DOHH2 (cell line): ENCODE measurements around the gene ARHGAP44.
"Not testable (repeated sequence)": the region's sequence is repeated elsewhere in the genome, so short reads cannot be mapped to it uniquely, and the experiment has no call there.

ENCODE experiments used
- H3F3A ChIP-seq: fragments of 200-600 bp; sonication (generic), shearing (Covaris generic); 2 replicates; pipeline ENCODE4 v1.6.0; 2016; ENCODE audit warnings: antibody characterized with exemption, mild to moderate bottlenecking; ENCODE audit not compliant: control insufficient read depth, insufficient read depth
- H3K27ac ChIP-seq: fragments of 200-600 bp; sonication (generic); 2 replicates; pipeline ENCODE4 v1.5.1; 2014; ENCODE audit warnings: low read depth, mild to moderate bottlenecking, low read length, moderate library complexity
- H3K27me3 ChIP-seq: fragments of 200-600 bp; sonication (generic); 2 replicates; pipeline ENCODE4 v1.6.1; 2014; ENCODE audit warnings: mild to moderate bottlenecking, low read length, mixed read lengths; ENCODE audit not compliant: control insufficient read depth
- H3K36me3 ChIP-seq: fragments of 200-600 bp; sonication (generic); 2 replicates; pipeline ENCODE4 v1.6.1; 2014; ENCODE audit warnings: mild to moderate bottlenecking, low read length, moderate library complexity, mixed read lengths; ENCODE audit not compliant: control insufficient read depth
- H3K4me1 ChIP-seq: fragments of 200-600 bp; sonication (generic); 2 replicates; pipeline ENCODE4 v1.6.1; 2014; ENCODE audit warnings: mild to moderate bottlenecking, low read length, mixed read lengths; ENCODE audit not compliant: control insufficient read depth
- H3K4me2 ChIP-seq: fragments of 200-600 bp; sonication (generic); 2 replicates; pipeline ENCODE4 v1.6.0; 2014; ENCODE audit warnings: mild to moderate bottlenecking, low read length, moderate library complexity
- H3K4me3 ChIP-seq: fragments of 200-600 bp; sonication (generic); 2 replicates; pipeline ENCODE4 v1.5.1; 2014; ENCODE audit warnings: mild to moderate bottlenecking, low read length, mixed read lengths
- H3K79me2 ChIP-seq: fragments of 200-600 bp; sonication (generic); 2 replicates; pipeline ENCODE4 v1.6.1; 2014; ENCODE audit warnings: mild to moderate bottlenecking, low read length, mixed read lengths; ENCODE audit not compliant: control insufficient read depth
- H3K9me2 ChIP-seq: fragments of 200-600 bp; sonication (generic); replicated peaks from 2 replicates; pipeline ENCODE4 v1.6.1; 2014; ENCODE audit warnings: mild to moderate bottlenecking, low read length, mixed read lengths; ENCODE audit not compliant: control insufficient read depth
- H3K9me3 ChIP-seq: fragments of 200-600 bp; sonication (generic); 2 replicates; pipeline ENCODE4 v1.6.1; 2014; ENCODE audit warnings: antibody characterized with exemption, low read length, mixed read lengths; ENCODE audit not compliant: control insufficient read depth, insufficient read depth
- H4K20me1 ChIP-seq: fragments of 200-600 bp; sonication (generic); 2 replicates; pipeline ENCODE4 v1.6.0; 2014; ENCODE audit warnings: low read depth, mild to moderate bottlenecking, antibody characterized with exemption, low read length, moderate library complexity; ENCODE audit not compliant: control insufficient read depth, insufficient read depth
- EZH2phosphoT487 ChIP-seq: fragments of 200-600 bp; sonication (generic); IDR thresholded peaks from 2 replicates; pipeline ENCODE4 v1.6.1; 2017; ENCODE audit warnings: borderline replicate concordance, mild to moderate bottlenecking, antibody characterized with exemption, low read length, moderate library complexity, mixed read lengths
- TF ChIP-seq, protein P1 (sequence below): fragments of 200-600 bp; sonication (generic); IDR thresholded peaks from one replicate; pipeline ENCODE4 v1.5.1; 2014; ENCODE audit warnings: antibody characterized with exemption, mild to moderate bottlenecking, low read depth, low read length; ENCODE audit not compliant: poor library complexity, severe bottlenecking

The ARHGAP44 gene

DNA sequence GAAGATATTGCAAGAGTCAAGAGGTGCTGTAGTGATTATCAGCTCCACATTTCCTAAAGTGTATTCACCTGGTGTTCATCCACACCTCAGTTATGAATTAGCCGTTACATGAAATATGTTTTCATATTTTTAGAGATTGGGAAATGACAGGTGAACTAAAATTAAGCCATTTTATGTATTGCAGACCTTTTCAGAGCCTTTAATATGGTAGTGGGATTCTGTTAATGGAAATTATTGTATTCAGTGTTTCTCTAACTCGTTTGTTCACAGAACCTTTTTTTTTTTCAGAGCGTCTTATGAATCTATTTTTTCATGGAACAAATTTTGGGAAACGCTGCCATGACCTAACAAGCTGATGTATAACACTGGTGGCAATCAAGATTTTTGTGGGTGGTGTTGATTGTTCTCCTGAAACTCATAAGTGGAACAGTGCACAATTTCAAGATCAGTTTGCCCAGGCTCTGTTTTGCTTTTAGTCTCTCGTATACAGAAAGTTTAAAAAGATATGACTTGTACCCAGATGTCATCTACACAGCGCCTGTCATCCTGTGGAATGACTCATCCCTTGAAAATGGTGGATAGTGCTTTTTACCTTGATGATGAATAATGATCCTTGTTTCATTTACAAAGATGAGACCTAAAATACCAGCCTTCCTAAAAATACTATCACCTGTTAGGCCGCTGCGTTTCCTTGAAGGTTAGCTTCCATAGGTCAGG, 88.8 kb downstream of the ARHGAP44 start:
- Histone ChIP-seq H4K20me1 (no peaks in the 10 kb centered on the region), H3K4me1 (no peaks in the 10 kb centered on the region), H3K9me3 (no peaks in the 10 kb centered on the region), H3K4me2 (no peak overlapping the region), H3K79me2 (no peaks in the 10 kb centered on the region), H3K9me2 (no peaks in the 10 kb centered on the region), H3F3A (no peaks in the 10 kb centered on the region), H3K27me3 (no peaks in the 10 kb centered on the region), H3K27ac (no peak overlapping the region), H3K4me3 (no peak overlapping the region), H3K36me3 (no peaks in the 10 kb centered on the region)
- TF ChIP-seq, protein P1, sequence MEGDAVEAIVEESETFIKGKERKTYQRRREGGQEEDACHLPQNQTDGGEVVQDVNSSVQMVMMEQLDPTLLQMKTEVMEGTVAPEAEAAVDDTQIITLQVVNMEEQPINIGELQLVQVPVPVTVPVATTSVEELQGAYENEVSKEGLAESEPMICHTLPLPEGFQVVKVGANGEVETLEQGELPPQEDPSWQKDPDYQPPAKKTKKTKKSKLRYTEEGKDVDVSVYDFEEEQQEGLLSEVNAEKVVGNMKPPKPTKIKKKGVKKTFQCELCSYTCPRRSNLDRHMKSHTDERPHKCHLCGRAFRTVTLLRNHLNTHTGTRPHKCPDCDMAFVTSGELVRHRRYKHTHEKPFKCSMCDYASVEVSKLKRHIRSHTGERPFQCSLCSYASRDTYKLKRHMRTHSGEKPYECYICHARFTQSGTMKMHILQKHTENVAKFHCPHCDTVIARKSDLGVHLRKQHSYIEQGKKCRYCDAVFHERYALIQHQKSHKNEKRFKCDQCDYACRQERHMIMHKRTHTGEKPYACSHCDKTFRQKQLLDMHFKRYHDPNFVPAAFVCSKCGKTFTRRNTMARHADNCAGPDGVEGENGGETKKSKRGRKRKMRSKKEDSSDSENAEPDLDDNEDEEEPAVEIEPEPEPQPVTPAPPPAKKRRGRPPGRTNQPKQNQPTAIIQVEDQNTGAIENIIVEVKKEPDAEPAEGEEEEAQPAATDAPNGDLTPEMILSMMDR = no peak
- no peak for TF ChIP-seq EZH2phosphoT487

DNA sequence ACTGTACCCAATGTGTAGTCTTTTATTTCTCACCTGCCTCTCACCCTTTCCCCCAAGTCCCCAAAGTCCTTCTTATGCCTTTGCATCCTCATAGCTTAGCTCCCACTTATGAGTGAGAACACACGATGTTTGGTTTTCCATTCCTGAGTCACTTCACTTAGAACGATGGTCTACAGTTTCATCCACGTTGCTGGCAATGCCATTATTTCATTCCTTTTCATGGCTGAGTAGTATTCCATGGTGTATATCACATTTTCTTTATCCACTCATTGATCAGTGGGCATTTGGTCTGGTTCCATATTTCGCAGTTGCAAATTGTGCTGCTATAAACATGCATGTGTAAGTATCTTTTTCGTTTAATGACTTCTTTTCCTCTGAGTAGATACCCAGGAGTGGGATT, 89.8 kb downstream of the ARHGAP44 start:
- H3K9me2 ChIP-seq, H3K27me3 ChIP-seq, H3K79me2 ChIP-seq, H3K4me2 ChIP-seq, H3K4me3 ChIP-seq, H4K20me1 ChIP-seq, H3K9me3 ChIP-seq, H3K36me3 ChIP-seq, H3K4me1 ChIP-seq, H3F3A ChIP-seq, H3K27ac ChIP-seq: not testable (repeated sequence)

DNA sequence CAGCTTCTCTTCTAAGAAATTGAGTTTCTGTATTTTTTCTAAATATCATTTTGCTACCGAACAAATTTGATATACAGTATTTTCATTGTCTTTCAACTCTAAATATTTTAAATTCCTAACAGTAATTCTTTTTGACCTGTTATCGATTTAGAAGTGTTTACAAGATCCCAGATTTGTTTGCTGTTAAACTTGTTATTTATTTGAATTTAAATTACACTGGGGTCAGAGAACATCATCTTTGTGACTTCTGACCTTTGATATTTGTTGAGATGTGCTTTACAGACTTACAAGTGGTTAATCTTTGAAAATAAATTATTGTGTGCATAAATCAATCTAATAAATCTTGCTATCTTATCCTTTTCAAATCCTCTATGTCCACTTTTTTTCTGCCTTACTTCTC, 94.2 kb downstream of the ARHGAP44 start:
- no peaks in the 10 kb centered on the region for H3K4me1 ChIP-seq
- TF ChIP-seq EZH2phosphoT487 = no peak
- TF ChIP-seq, protein P1 = no peak

DNA sequence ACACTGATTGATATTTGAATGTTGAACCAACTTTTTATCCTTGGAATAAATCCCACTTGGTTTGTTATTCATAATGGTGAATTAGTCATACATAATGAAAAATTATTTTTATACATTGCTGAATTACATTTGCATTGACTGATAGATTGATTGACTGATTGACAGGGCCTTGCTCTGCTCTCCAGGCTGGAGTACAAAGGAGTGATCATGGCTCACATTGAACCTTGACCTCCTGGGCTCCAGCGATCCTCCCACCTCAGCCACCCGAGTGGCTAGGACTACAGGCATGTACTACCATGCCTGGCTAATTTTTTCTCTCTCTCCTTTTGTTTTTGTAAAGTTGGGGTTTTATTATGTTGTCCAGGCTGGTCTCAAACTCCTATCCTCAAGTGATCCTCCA, 97.8 kb downstream of the ARHGAP44 start:
- H3K4me3 ChIP-seq = no peak overlapping the region

More for the DNA sequence above, 94.2 kb downstream of the ARHGAP44 start:
- Histone ChIP-seq H3F3A (no peaks in the 10 kb centered on the region), H3K36me3 (no peaks in the 10 kb centered on the region), H3K79me2 (no peaks in the 10 kb centered on the region), H3K27me3 (no peaks in the 10 kb centered on the region), H3K4me3 (no peak overlapping the region), H3K27ac (no peak overlapping the region), H4K20me1 (no peaks in the 10 kb centered on the region), H3K9me2 (no peaks in the 10 kb centered on the region), H3K9me3 (no peaks in the 10 kb centered on the region), H3K4me2 (no peak overlapping the region)

More for the DNA sequence above, 97.8 kb downstream of the ARHGAP44 start:
- H3K79me2 ChIP-seq = no peaks in the 10 kb centered on the region
- no peaks in the 10 kb centered on the region for H4K20me1 ChIP-seq
- no peaks in the 10 kb centered on the region for H3K27me3 ChIP-seq
- TF ChIP-seq, protein P1 = no peak
- TF ChIP-seq EZH2phosphoT487 = no peak
- H3K4me1 ChIP-seq = no peaks in the 10 kb centered on the region
- no peak overlapping the region for H3K27ac ChIP-seq
- H3K9me3 ChIP-seq = no peaks in the 10 kb centered on the region
- no peak overlapping the region for H3K4me2 ChIP-seq
- no peaks in the 10 kb centered on the region for H3K9me2 ChIP-seq
- H3F3A ChIP-seq = no peaks in the 10 kb centered on the region
- H3K36me3 ChIP-seq = no peaks in the 10 kb centered on the region
